GM10248 (cell line): ENCODE measurements around the gene CSNK2A3.

Source experiments
- CTCF ChIA-PET: fragments of 300-600 bp; sonication (Branson Sonifier 250); formaldehyde crosslinking; extraction: SDS; loops from one replicate; lab custom pipeline; 2021; ENCODE audit warnings: antibody characterized with exemption; lab: Yijun Ruan, JAX
- POLR2A ChIA-PET: fragments of 350-650 bp; sonication (Branson Sonifier 250); formaldehyde crosslinking; extraction: SDS; loops from one replicate; lab custom pipeline; 2020; ENCODE audit warnings: antibody characterized with exemption; lab: Yijun Ruan, JAX
- DNase-seq: peaks from one replicate; pipeline ENCODE4 v3.0.0; 2012; ENCODE audit errors: extremely low spot score
- CTCF ChIP-seq: IDR thresholded peaks from 2 replicates; pipeline ENCODE4 v1.5.1; 2012; ENCODE audit warnings: mild to moderate bottlenecking, low read depth; ENCODE audit errors: extremely low read depth, missing control alignments, control extremely low read depth

The CSNK2A3 gene

GRCh38 chr11:11311169-11311568 lies 41.9 kb downstream of the CSNK2A3 start:
- no peak for DNase-seq
- ChIA-PET POLR2A (no interaction called here), CTCF (interaction anchor here (1.3 kb wide), 1 partner anchor 275 kb away, joined by 3 read pairs; no protein-coding TSS in a partner anchor)
- no peak for TF ChIP-seq CTCF

GRCh38 chr11:11309906-11310305 lies 43.1 kb downstream of the CSNK2A3 start:
- POLR2A ChIA-PET: no interaction called here
- no peak for TF ChIP-seq CTCF
- CTCF ChIA-PET: interaction anchor here (1.0 kb wide), 1 partner anchor 9 kb away, joined by 3 read pairs; no protein-coding TSS in a partner anchor
- no peak for DNase-seq

- CTCF ChIA-PET: no interaction called here
- TF ChIP-seq CTCF: no peak
- POLR2A ChIA-PET: no interaction called here
- no peak for DNase-seq
These were observed 44.8 kb downstream of the CSNK2A3 start for GRCh38 chr11:11308249-11308648.

GRCh38 chr11:11306855-11307254 lies 46.2 kb downstream of the CSNK2A3 start:
- CTCF ChIA-PET: no interaction called here
- no peak for TF ChIP-seq CTCF
- POLR2A ChIA-PET: no interaction called here
- no peak for DNase-seq

- DNase-seq: no peak
- POLR2A ChIA-PET: no interaction called here
- CTCF ChIA-PET: interaction anchor here (1.4 to 1.6 kb wide), 3 partner anchors 9 to 13 kb away, joined by 4 to 5 read pairs (median 4); no protein-coding TSS in a partner anchor
- TF ChIP-seq CTCF: no peak
These were observed 48.5 kb downstream of the CSNK2A3 start for GRCh38 chr11:11304550-11304949.

- DNase-seq: no peak
- no peak for TF ChIP-seq CTCF
- ChIA-PET CTCF (interaction anchor here (1.2 kb wide), 1 partner anchor 12 kb away, joined by 3 read pairs; no protein-coding TSS in a partner anchor), POLR2A (no interaction called here)
These were observed 50.5 kb downstream of the CSNK2A3 start for GRCh38 chr11:11302565-11302964.
